PC-3 (cell line): ENCODE results near the gene FOXP4. TPM values are rescaled to one million over a fixed set of nuclear protein-coding genes. Genes with fewer than 3 reads are reported as not detected.

ENCODE experiments used
- ATAC-seq: fragments of 200-7000 bp; cut with Tn5 transposase; 2 replicates; pipeline ENCODE4 v1.9.1; 2020; ENCODE audit warnings: mild to moderate bottlenecking, moderate library complexity
- BruUV-seq: library from RNA; stranded (reverse); fragments of 400-500 nt; replicated peaks from 2 replicates; lab custom pipeline; 2021; lab: Mats Ljungman, UMichigan
- CTCF ChIA-PET: fragments of 300-600 bp; sonication (Branson Sonifier 250); formaldehyde crosslinking; loops from one replicate; lab custom pipeline; 2022; ENCODE audit warnings: antibody characterized with exemption; lab: Charles Lee
- POLR2A ChIA-PET: fragments of 300-600 bp; sonication (Branson Sonifier 250); formaldehyde crosslinking; loops from one replicate; lab custom pipeline; 2022; ENCODE audit warnings: antibody characterized with exemption; ENCODE audit not compliant: unreplicated experiment; lab: Charles Lee
- DNase-seq: peaks from one replicate; pipeline ENCODE4 v3.0.0-alpha.2; 2015
- H2AFZ ChIP-seq: fragments of 300-600 bp; sonication (generic); 2 replicates; pipeline ENCODE4 v1.6.0; 2016; ENCODE audit warnings: antibody characterized with exemption, low read length
- H3F3A ChIP-seq: fragments of 300-600 bp; sonication (generic); one replicate; pipeline ENCODE4 v1.6.0; 2017; ENCODE audit warnings: antibody characterized with exemption, low read length, control low read depth, mild to moderate bottlenecking; ENCODE audit not compliant: unreplicated experiment
- H3K27ac ChIP-seq: fragments of 300-600 bp; sonication (generic); 2 replicates; pipeline ENCODE4 v1.5.1; 2016; ENCODE audit warnings: mild to moderate bottlenecking, low read length
- H3K27me3 ChIP-seq: fragments of 300-600 bp; sonication (generic); 2 replicates; pipeline ENCODE4 v1.6.1; 2016; ENCODE audit warnings: low read length, mixed read lengths
- H3K36me3 ChIP-seq: fragments of 300-600 bp; sonication (generic); 2 replicates; pipeline ENCODE4 v1.6.1; 2016; ENCODE audit warnings: low read depth, mixed run types, low read length, mixed read lengths
- H3K4me1 ChIP-seq: fragments of 300-600 bp; sonication (generic); 2 replicates; pipeline ENCODE4 v1.5.1; 2016; ENCODE audit warnings: low read length; ENCODE audit not compliant: insufficient read depth
- H3K4me2 ChIP-seq: fragments of 300-600 bp; sonication (generic); 2 replicates; pipeline ENCODE4 v1.6.0; 2016; ENCODE audit warnings: low read length
- H3K4me3 ChIP-seq: fragments of 300-600 bp; sonication (generic); 2 replicates; pipeline ENCODE4 v1.5.1; 2016; ENCODE audit warnings: mild to moderate bottlenecking, low read length, mixed read lengths
- H3K79me2 ChIP-seq: fragments of 300-600 bp; sonication (generic); 2 replicates; pipeline ENCODE4 v1.6.1; 2017; ENCODE audit warnings: low read length, mixed read lengths
- H3K9ac ChIP-seq: fragments of 300-600 bp; sonication (generic); 2 replicates; pipeline ENCODE4 v1.6.0; 2016; ENCODE audit warnings: mild to moderate bottlenecking, low read length
- H3K9me2 ChIP-seq: fragments of 300-600 bp; sonication (generic); replicated peaks from 2 replicates; pipeline ENCODE4 v1.6.1; 2016; ENCODE audit warnings: mixed run types, low read length, mixed read lengths
- H3K9me3 ChIP-seq: fragments of 300-600 bp; sonication (generic); 2 replicates; pipeline ENCODE4 v1.6.1; 2016; ENCODE audit warnings: low read length, mixed read lengths
- H4K20me1 ChIP-seq: fragments of 300-600 bp; sonication (generic); 2 replicates; pipeline ENCODE4 v1.6.1; 2016; ENCODE audit warnings: low read length, mixed read lengths
- CTCF ChIP-seq: fragments of 300-600 bp; sonication (generic); conservative IDR thresholded peaks from 2 replicates; pipeline ENCODE4 v1.5.1; 2017; ENCODE audit warnings: antibody characterized with exemption, low read depth, mild to moderate bottlenecking, low read length
- EZH2 ChIP-seq: fragments of 300-600 bp; sonication (generic); IDR thresholded peaks from one replicate; pipeline ENCODE4 v1.6.1; 2017; ENCODE audit warnings: antibody characterized with exemption, mild to moderate bottlenecking, low read length; ENCODE audit not compliant: unreplicated experiment
- EZH2phosphoT487 ChIP-seq: fragments of 300-600 bp; sonication (generic); IDR thresholded peaks from 2 replicates; pipeline ENCODE4 v1.6.1; 2018; ENCODE audit warnings: mild to moderate bottlenecking, antibody characterized with exemption, low read length, borderline replicate concordance
- intact Hi-C: fragments of 100-400 bp; cut with micrococcal nuclease; formaldehyde crosslinking; loops from 2 replicates; pipeline ENCODE4 v1.9.0; 2023
- total RNA-seq: library from RNA; depleted of rRNA; stranded (reverse); fragments of >200 nt; gene quantifications from 2 replicates; pipeline ENCODE4 v1.2.3, GENCODE V29; 2014

The FOXP4 gene
- total RNA-seq, 1 experiment from 2014 or later = 6.7 TPM

DNA sequence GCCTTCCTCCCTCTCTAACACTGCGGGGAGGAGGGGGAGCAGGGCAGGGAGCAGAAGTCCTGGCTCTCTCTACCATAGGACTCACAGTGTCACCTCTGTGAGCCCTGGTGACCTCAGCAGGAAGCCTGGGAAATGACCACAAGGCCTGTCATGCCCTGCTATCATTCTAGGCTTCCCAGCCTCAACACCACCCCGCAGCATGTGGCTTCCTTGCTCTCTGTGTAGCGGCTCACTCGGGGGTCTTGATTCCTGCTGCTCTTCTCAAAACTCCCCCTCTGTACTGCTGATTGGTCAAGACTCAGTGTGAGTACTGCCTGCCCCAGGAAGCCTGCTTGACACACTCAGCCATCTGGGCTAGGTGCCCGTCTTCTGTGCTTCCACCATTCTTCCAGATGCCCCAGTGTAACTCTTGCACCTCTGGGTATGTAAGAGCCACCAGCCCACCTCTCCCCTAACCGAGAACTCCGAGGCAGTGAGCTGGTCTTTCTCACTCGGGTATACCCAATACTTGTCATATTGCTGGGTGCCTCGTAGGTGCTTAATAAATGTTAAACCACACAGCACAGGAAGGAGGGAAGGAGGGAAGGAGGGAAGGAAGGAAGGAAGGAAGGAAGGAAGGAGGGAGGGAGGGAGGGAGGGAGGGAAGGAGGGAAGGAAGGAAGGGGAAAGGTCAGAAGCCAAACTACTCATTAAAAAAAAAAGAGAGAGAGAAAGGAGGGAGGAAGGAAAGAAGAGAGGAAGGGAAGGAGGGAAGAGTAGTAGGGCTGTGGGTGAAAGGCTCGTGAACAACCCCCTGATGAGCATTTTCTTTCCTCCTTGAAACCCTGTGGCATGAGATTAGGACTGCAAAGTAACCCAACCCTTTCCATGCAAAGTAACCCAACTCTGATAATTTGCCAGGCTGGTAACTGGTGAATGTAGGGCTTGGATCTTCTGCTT, 97.0 kb downstream of the FOXP4 start:
- Histone ChIP-seq H3F3A (no peaks in the 10 kb centered on the region), H3K4me3 (no peak overlapping the region), H3K9me3 (no peaks in the 10 kb centered on the region), H3K9me2 (no peaks in the 10 kb centered on the region), H4K20me1 (no peaks in the 10 kb centered on the region), H3K9ac (no peak overlapping the region), H3K79me2 (peaks cover 5% of the 10 kb centered on the region), H3K27ac (no peak overlapping the region), H3K4me1 (peaks cover 7% of the 10 kb centered on the region; the same call in 1 of the 2 replicates), H3K4me2 (no peak overlapping the region), H2AFZ (no peak overlapping the region), H3K36me3 (no peaks in the 10 kb centered on the region; the same call in 1 of the 2 replicates), H3K27me3 (no peaks in the 10 kb centered on the region)
- no peak for TF ChIP-seq EZH2phosphoT487
- TF ChIP-seq CTCF = no peak
- TF ChIP-seq EZH2 = no peak
- ATAC-seq (peak; percentile 20; the same call in 1 of the 2 replicates), DNase-seq (no peak)
- POLR2A ChIA-PET = no interaction called here
- intact Hi-C loops = no loop called here
- BruUV-seq = no TSS peak
- CTCF ChIA-PET = no interaction called here

DNA sequence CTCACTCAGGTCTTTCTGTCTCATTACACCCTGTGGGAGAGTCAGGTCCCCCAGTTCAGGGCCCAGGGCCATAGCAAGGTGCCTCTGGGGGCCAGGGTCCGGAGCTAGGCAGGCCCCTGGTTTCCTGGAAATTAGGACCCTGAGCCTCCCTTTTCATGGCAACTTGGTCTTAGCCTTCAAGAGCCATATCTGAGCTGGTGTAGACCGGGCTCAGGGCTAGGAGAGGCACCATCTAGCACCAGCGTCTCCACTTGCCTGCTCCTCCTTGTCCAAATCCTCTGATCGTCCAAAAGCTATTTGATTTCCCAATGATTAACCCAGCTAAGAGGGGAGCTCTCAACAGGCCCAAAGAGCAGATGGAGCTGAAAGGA, 97.7 kb downstream of the FOXP4 start:
- no peak overlapping the region for H3K9ac ChIP-seq
- no TSS peak for BruUV-seq
- no peaks in the 10 kb centered on the region for H3K9me3 ChIP-seq
- H3K4me2 ChIP-seq = no peak overlapping the region
- TF ChIP-seq EZH2phosphoT487 = no peak
- TF ChIP-seq EZH2 = no peak
- TF ChIP-seq CTCF = no peak
- H3K36me3 ChIP-seq = no peaks in the 10 kb centered on the region; the same call in 1 of the 2 replicates
- no peak overlapping the region for H3K4me3 ChIP-seq
- no peaks in the 10 kb centered on the region for H4K20me1 ChIP-seq
- DNase-seq (no peak), ATAC-seq (no peak)
- ChIA-PET POLR2A (no interaction called here), CTCF (no interaction called here)
- H3F3A ChIP-seq = no peaks in the 10 kb centered on the region
- H3K9me2 ChIP-seq = no peaks in the 10 kb centered on the region
- H3K79me2 ChIP-seq = no peaks in the 10 kb centered on the region; the same call in 1 of the 2 replicates
- H3K27me3 ChIP-seq = no peaks in the 10 kb centered on the region
- H3K27ac ChIP-seq = no peak overlapping the region
- intact Hi-C loops = no loop called here
- no peak overlapping the region for H2AFZ ChIP-seq
- peaks cover 7% of the 10 kb centered on the region; the same call in 1 of the 2 replicates for H3K4me1 ChIP-seq
